Smooth muscle cell (in vitro differentiated cells): ENCODE results near the gene ROBO1. TPM values are rescaled to one million over a fixed set of nuclear protein-coding genes. Genes with fewer than 3 reads are reported as not detected.

Experiments
- DNase-seq: peaks from one replicate; lab custom pipeline; 2025; ENCODE audit not compliant: unreplicated experiment; lab: John Stamatoyannopoulos, UW
- H2AFZ ChIP-seq: fragments of 200-600 bp; sonication (generic); 2 replicates; pipeline ENCODE4 v1.6.0; 2016; ENCODE audit warnings: antibody characterized with exemption, low read depth, mild to moderate bottlenecking
- H3F3A ChIP-seq: fragments of 200-600 bp; sonication (generic); 2 replicates; pipeline ENCODE4 v1.6.0; 2017; ENCODE audit warnings: antibody characterized with exemption, low read depth
- H3K27ac ChIP-seq: fragments of 200-600 bp; sonication (generic); 2 replicates; pipeline ENCODE4 v1.5.1; 2016; ENCODE audit warnings: low read depth, mild to moderate bottlenecking
- H3K27me3 ChIP-seq: fragments of 200-600 bp; sonication (generic); 2 replicates; pipeline ENCODE4 v1.6.1; 2016; ENCODE audit warnings: low read depth, mild to moderate bottlenecking
- H3K36me3 ChIP-seq: fragments of 200-600 bp; sonication (generic); 2 replicates; pipeline ENCODE4 v1.5.1; 2016; ENCODE audit warnings: low read depth
- H3K4me1 ChIP-seq: fragments of 200-600 bp; sonication (generic); 2 replicates; pipeline ENCODE4 v1.5.1; 2016; ENCODE audit warnings: low read depth
- H3K4me2 ChIP-seq: fragments of 200-600 bp; sonication (generic); 2 replicates; pipeline ENCODE4 v1.6.0; 2016; ENCODE audit warnings: mild to moderate bottlenecking
- H3K4me3 ChIP-seq: fragments of 200-600 bp; sonication (generic); 2 replicates; pipeline ENCODE4 v1.5.1; 2016; ENCODE audit warnings: mild to moderate bottlenecking
- H3K79me2 ChIP-seq: fragments of 200-600 bp; sonication (generic); 2 replicates; pipeline ENCODE4 v1.6.0; 2016; ENCODE audit warnings: low read depth, mild to moderate bottlenecking
- H3K9ac ChIP-seq: fragments of 200-600 bp; sonication (generic); 2 replicates; pipeline ENCODE4 v1.6.0; 2016; ENCODE audit warnings: low read depth
- H3K9me3 ChIP-seq: fragments of 200-600 bp; sonication (generic); replicated peaks from 2 replicates; pipeline ENCODE4 v1.5.1; 2016; ENCODE audit warnings: low read depth
- H4K20me1 ChIP-seq: fragments of 200-600 bp; sonication (generic); 2 replicates; pipeline ENCODE4 v1.6.0; 2016; ENCODE audit warnings: low read depth
- WGBS: methylation state at CpG from one replicate; pipeline ENCODE4 v1.1.7; 2016; ENCODE audit warnings: low lambda C conversion rate; 5-methylcytosine and 5-hydroxymethylcytosine counted together
- polyA plus RNA-seq: library from polyadenylated mRNA; unstranded; fragments of >200 nt; fragmentation: Nextera tagmentation; extraction: Ambion mirVana; gene quantifications from 2 replicates; pipeline ENCODE4 v1.2.1, GENCODE V29; 2016
- total RNA-seq: library from RNA; depleted of rRNA; stranded (reverse); fragments of >200 nt; gene quantifications from 2 replicates; pipeline ENCODE4 v1.2.3, GENCODE V29; 2014
- TF ChIP-seq, protein P1 (sequence below): fragments of 200-600 bp; sonication (generic); IDR thresholded peaks from 2 replicates; pipeline ENCODE4 v1.5.1; 2017; ENCODE audit warnings: borderline replicate concordance, mild to moderate bottlenecking, antibody characterized with exemption; ENCODE audit not compliant: insufficient read depth, poor library complexity, severe bottlenecking

ROBO1 gene
- total and polyA plus RNA-seq, 2 experiments from 2014 or later: 30.5 to 79.5 TPM

DNA sequence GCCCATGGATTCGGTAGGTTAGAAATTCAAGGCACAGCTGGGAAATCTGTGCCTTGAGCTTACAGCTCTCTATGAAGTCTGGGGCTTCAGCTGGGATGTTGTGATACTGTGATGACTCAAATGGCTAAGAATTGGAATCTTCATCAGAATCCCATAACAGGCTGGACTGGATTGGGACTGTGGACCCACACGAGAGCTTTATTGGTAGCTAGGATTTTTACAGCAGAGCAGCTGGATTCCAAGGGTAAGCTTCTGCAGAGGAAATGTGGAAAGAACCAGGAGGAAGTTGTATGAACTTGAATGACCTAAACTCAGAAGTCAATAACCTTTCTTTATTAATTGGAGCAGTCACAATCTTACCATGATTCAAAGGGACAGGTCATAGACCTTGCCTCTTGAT lies 1187.1 kb downstream of the ROBO1 start:
- H3K27ac ChIP-seq: peak overlapping the region; percentile 75
- H3K4me3 ChIP-seq: no peak overlapping the region
- whole genome bisulfite sequencing: 11% methylated on average over 2 of the region's 2 CpGs
- H3K9me3 ChIP-seq: no peaks in the 10 kb centered on the region
- peaks cover 5% of the 10 kb centered on the region for H3F3A ChIP-seq
- no peaks in the 10 kb centered on the region for H4K20me1 ChIP-seq
- no peak for DNase-seq
- H3K9ac ChIP-seq: no peak overlapping the region
- no peaks in the 10 kb centered on the region for H3K27me3 ChIP-seq
- no peaks in the 10 kb centered on the region for H3K79me2 ChIP-seq
- no peaks in the 10 kb centered on the region for H3K36me3 ChIP-seq
- TF ChIP-seq, protein P1, sequence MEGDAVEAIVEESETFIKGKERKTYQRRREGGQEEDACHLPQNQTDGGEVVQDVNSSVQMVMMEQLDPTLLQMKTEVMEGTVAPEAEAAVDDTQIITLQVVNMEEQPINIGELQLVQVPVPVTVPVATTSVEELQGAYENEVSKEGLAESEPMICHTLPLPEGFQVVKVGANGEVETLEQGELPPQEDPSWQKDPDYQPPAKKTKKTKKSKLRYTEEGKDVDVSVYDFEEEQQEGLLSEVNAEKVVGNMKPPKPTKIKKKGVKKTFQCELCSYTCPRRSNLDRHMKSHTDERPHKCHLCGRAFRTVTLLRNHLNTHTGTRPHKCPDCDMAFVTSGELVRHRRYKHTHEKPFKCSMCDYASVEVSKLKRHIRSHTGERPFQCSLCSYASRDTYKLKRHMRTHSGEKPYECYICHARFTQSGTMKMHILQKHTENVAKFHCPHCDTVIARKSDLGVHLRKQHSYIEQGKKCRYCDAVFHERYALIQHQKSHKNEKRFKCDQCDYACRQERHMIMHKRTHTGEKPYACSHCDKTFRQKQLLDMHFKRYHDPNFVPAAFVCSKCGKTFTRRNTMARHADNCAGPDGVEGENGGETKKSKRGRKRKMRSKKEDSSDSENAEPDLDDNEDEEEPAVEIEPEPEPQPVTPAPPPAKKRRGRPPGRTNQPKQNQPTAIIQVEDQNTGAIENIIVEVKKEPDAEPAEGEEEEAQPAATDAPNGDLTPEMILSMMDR: no peak
- H3K4me2 ChIP-seq: peak overlapping the region; percentile 50
- no peaks in the 10 kb centered on the region for H3K4me1 ChIP-seq
- H2AFZ ChIP-seq: no peak overlapping the region

DNA sequence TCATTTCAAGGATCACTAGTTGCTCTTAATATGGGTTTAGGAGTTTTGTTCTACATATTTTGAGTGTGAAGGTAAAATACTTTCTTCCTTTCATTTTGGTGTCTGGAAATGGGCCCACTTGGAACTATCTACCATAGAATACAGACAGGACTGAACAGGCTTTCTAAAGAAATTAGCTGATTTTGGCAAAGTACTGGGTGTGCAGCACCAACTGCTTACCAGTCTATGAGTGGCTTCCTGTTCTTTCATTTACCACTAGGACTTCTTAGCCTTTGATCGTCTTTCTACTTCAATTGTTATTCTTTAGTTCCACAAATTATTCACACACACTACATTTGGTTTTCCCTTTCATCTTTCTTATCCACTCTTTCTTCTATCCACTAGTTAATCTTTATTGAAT lies 1196.3 kb downstream of the ROBO1 start:
- WGBS: 96% methylated on average over 1 of the region's 1 CpG
- Histone ChIP-seq H3K27me3 (no peaks in the 10 kb centered on the region), H3K4me1 (no peaks in the 10 kb centered on the region), H3K9me3 (no peaks in the 10 kb centered on the region), H3K4me2 (no peak overlapping the region), H3F3A (no peaks in the 10 kb centered on the region), H3K36me3 (no peaks in the 10 kb centered on the region), H3K4me3 (no peak overlapping the region), H4K20me1 (no peaks in the 10 kb centered on the region), H2AFZ (no peak overlapping the region), H3K79me2 (no peaks in the 10 kb centered on the region), H3K9ac (no peak overlapping the region), H3K27ac (no peak overlapping the region)
- no peak for DNase-seq
- TF ChIP-seq, protein P1: no peak

DNA sequence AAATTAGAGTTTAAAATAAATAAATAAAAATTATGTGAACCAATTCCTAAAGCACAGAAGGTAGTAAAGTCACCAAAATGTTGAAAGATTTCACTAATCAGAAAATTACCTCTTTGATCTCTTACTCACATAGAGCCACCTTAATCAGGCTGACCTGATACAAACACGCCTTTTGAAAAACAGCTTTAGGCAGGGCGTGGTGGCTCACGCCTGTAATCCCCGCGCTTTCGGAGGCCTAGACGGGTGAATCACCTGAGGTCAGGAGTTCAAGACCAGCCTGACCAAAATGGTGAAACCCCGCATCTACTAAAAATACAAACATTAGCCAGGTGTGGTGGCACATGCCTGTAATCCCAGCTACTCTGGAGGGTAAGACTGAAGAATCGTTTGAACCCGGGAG lies 1197.3 kb downstream of the ROBO1 start:
- Histone ChIP-seq H3F3A (no peaks in the 10 kb centered on the region), H3K4me2 (no peak overlapping the region)

DNA sequence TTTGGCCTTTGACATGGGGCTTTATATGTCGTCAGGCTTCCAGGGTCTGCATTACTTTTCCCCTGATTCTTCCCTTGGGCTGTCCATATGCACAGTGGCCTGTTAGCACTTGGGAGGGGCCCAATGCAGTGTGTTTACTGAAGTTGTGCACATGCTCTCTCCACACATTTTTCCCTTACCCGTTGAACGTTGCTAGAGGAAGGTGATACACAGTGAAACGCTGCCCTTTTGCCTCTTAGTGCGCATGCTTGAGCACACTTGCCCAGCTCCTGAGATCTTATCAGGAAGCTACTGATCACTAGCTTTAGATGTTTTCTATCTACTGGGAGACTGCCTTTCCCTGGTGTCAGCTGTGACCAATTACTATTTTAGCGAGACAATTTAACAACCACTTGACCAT lies 1198.0 kb downstream of the ROBO1 start:
- TF ChIP-seq, protein P1: no peak
- no peaks in the 10 kb centered on the region for H3K36me3 ChIP-seq
- no peaks in the 10 kb centered on the region for H4K20me1 ChIP-seq
- 61% methylated on average over 6 of the region's 6 CpGs for WGBS
- H3K4me2 ChIP-seq: no peak overlapping the region
- H3K27me3 ChIP-seq: no peaks in the 10 kb centered on the region
- H3K4me1 ChIP-seq: no peaks in the 10 kb centered on the region
- H3K9ac ChIP-seq: no peak overlapping the region
- H3K9me3 ChIP-seq: no peaks in the 10 kb centered on the region
- no peaks in the 10 kb centered on the region for H3K79me2 ChIP-seq
- H3F3A ChIP-seq: no peaks in the 10 kb centered on the region
- no peak overlapping the region for H3K4me3 ChIP-seq
- no peak overlapping the region for H2AFZ ChIP-seq
- no peak for DNase-seq
- no peak overlapping the region for H3K27ac ChIP-seq

More for the DNA sequence above, 1197.3 kb downstream of the ROBO1 start:
- H4K20me1 ChIP-seq: no peaks in the 10 kb centered on the region
- no peaks in the 10 kb centered on the region for H3K27me3 ChIP-seq
- H3K27ac ChIP-seq: no peak overlapping the region
- no peaks in the 10 kb centered on the region for H3K4me1 ChIP-seq
- DNase-seq: no peak
- TF ChIP-seq, protein P1: no peak
- H3K79me2 ChIP-seq: no peaks in the 10 kb centered on the region
- no peak overlapping the region for H3K4me3 ChIP-seq
- H2AFZ ChIP-seq: no peak overlapping the region
- H3K9me3 ChIP-seq: no peaks in the 10 kb centered on the region
- WGBS: 96% methylated on average over 10 of the region's 10 CpGs
- H3K36me3 ChIP-seq: no peaks in the 10 kb centered on the region
- no peak overlapping the region for H3K9ac ChIP-seq
